ENCODE data around the gene GPR31.

Gene GPR31

GRCh38 chr6:167137881-167138280 lies 19.9 kb downstream of the GPR31 start:
- H3K4me3 ChIP-seq = no peak overlapping the region
- no peaks in the 10 kb centered on the region for H3K36me3 ChIP-seq
- peaks cover 0 to 5% of the 10 kb centered on the region in 2 donors for H3K27me3 ChIP-seq
- no peak for DNase-seq
- intact Hi-C loops (cut with DNase I; ENCODE audit: low total_unique reads) = no loop called here
- TF ChIP-seq CTCF (IDR thresholded peaks at IDR 0.05) = no peak
- no peak overlapping the region for H3K27ac ChIP-seq
- no peaks in the 10 kb centered on the region for H3K9me3 ChIP-seq
- H3K4me1 ChIP-seq = no peaks in the 10 kb centered on the region

- H3K4me1 ChIP-seq = no peaks in the 10 kb centered on the region
These were observed 20.7 kb downstream of the GPR31 start for GRCh38 chr6:167137081-167137480.

GRCh38 chr6:167136376-167136775 lies 21.4 kb downstream of the GPR31 start:
- Histone ChIP-seq H3K36me3 (no peaks in the 10 kb centered on the region), H3K27me3 (peaks cover 0 to 5% of the 10 kb centered on the region in 2 donors), H3K4me1 (no peaks in the 10 kb centered on the region), H3K9me3 (no peaks in the 10 kb centered on the region), H3K27ac (no peak overlapping the region), H3K4me3 (no peak overlapping the region)
- DNase-seq = no peak
- no peak for TF ChIP-seq CTCF (IDR thresholded peaks at IDR 0.05)
- intact Hi-C loops (cut with DNase I; ENCODE audit: low total_unique reads) = no loop called here

More at GRCh38 chr6:167137081-167137480, 20.7 kb downstream of the GPR31 start:
- H3K36me3 ChIP-seq = no peaks in the 10 kb centered on the region
- no peak for TF ChIP-seq CTCF (IDR thresholded peaks at IDR 0.05)
- intact Hi-C loops (cut with DNase I; ENCODE audit: low total_unique reads) = no loop called here
- H3K27ac ChIP-seq = no peak overlapping the region
- H3K4me3 ChIP-seq = no peak overlapping the region
- H3K9me3 ChIP-seq = no peaks in the 10 kb centered on the region
- no peak for DNase-seq
- peaks cover 0 to 5% of the 10 kb centered on the region in 2 donors for H3K27me3 ChIP-seq

- intact Hi-C loops (cut with DNase I; ENCODE audit: low total_unique reads) = no loop called here
- no peaks in the 10 kb centered on the region for H3K4me1 ChIP-seq
- no peaks in the 10 kb centered on the region for H3K36me3 ChIP-seq
- H3K27ac ChIP-seq = no peak overlapping the region
- TF ChIP-seq CTCF (IDR thresholded peaks at IDR 0.05) = no peak
- no peaks in the 10 kb centered on the region for H3K27me3 ChIP-seq
- no peak for DNase-seq
- no peak overlapping the region for H3K4me3 ChIP-seq
- no peaks in the 10 kb centered on the region for H3K9me3 ChIP-seq
These were observed 23.1 kb downstream of the GPR31 start for GRCh38 chr6:167134448-167135328.

GRCh38 chr6:167130712-167131684 lies 26.8 kb downstream of the GPR31 start:
- DNase-seq = no peak
- TF ChIP-seq CTCF (IDR thresholded peaks at IDR 0.05) = no peak
- Histone ChIP-seq H3K4me1 (no peaks in the 10 kb centered on the region), H3K4me3 (no peak overlapping the region), H3K27me3 (no peaks in the 10 kb centered on the region), H3K27ac (no peak overlapping the region), H3K9me3 (no peaks in the 10 kb centered on the region), H3K36me3 (no peaks in the 10 kb centered on the region)
- intact Hi-C loops (cut with DNase I; ENCODE audit: low total_unique reads) = no loop called here
